ENCODE measurements around the gene MIS18BP1.

MIS18BP1 gene

GRCh38 chr14:45181329-45181728 lies 71.7 kb downstream of the MIS18BP1 start:
- H3K4me3 ChIP-seq (ENCODE audit: low read length) = no peak overlapping the region

GRCh38 chr14:45177076-45177475 lies 75.9 kb downstream of the MIS18BP1 start:
- no peak for DNase-seq (ENCODE audit: low read depth, low spot score)
- H3K4me3 ChIP-seq (ENCODE audit: low read length) = no peak overlapping the region

More at GRCh38 chr14:45181329-45181728, 71.7 kb downstream of the MIS18BP1 start:
- DNase-seq (ENCODE audit: low read depth, low spot score) = no peak

GRCh38 chr14:45169906-45170305 lies 83.1 kb downstream of the MIS18BP1 start:
- H3K4me3 ChIP-seq (ENCODE audit: low read length) = no peak overlapping the region
- DNase-seq (ENCODE audit: low read depth, low spot score) = no peak

GRCh38 chr14:45156067-45156466 lies 96.9 kb downstream of the MIS18BP1 start:
- H3K4me3 ChIP-seq (ENCODE audit: low read length) = no peak overlapping the region
- no peak for DNase-seq (ENCODE audit: low read depth, low spot score)
